ENCODE measurements around the gene EXT2. TPM values are rescaled to one million over a fixed set of nuclear protein-coding genes. Genes with fewer than 3 reads are reported as not detected.

The EXT2 gene
- total RNA-seq, 1 experiment from 2014 or later = 42.8 TPM

DNA sequence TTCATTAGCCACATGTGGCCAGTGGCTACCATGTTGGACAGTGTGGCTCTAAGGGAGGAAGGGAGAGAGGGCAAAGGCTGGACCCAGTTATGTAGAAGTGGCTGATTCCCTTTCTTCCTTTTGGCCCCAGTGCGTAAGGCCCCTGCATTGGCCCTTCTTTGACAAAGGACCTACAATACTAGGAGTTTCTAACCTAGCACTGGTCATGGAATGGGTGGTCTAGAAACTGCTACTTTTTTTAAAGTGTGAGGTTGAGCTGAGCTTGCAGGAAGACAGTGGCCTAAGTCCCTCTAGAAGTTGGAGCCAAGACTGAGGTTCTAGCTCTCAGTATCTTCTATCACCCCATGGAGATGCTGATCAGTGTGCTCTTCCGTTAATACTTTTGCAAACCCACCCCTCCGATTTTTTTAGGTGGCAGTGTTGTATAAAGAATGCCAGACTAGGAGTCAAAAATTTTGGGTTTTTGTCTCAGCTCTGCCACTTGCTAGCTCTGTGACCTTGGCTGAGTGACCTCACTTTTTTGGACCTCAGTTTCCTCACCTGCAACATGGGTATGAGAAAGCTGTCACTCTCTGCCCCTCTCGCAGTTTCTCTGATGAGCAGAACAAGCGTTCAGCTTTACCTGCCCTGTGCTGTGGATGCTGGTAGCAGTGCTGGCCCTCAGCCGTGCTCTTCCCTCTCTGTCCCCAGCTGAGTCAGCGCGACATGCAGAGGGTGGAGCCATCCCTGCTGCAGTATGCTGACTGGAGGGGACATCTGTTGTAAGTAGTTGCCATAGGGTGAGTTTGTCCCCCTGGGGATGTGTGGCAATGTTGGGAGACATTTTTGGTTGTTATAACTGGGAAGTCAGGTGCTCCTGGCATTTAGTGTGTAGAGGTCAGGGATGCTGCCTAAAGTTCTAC lies 22.5 kb upstream of the EXT2 start:
- POLR2A ChIA-PET = no interaction called here
- BruUV-seq (replicated peaks) = no TSS peak
- CTCF ChIA-PET = interaction anchor here (2.4 kb wide), 1 partner anchor 32 kb away, joined by 6 read pairs; no protein-coding TSS in a partner anchor
- TF ChIP-seq CBX3 (IDR thresholded peaks at IDR 0.05; ENCODE audit: low read depth) = no peak
- TF ChIP-seq ZFX (IDR thresholded peaks at IDR 0.05) = no peak
- TF ChIP-seq FOSL1 (IDR thresholded peaks at IDR 0.05; ENCODE audit: low read depth) = no peak
- no peak for TF ChIP-seq EZH2phosphoT487 (IDR thresholded peaks at IDR 0.05; ENCODE audit: borderline replicate concordance)
- TF ChIP-seq, protein P1, sequence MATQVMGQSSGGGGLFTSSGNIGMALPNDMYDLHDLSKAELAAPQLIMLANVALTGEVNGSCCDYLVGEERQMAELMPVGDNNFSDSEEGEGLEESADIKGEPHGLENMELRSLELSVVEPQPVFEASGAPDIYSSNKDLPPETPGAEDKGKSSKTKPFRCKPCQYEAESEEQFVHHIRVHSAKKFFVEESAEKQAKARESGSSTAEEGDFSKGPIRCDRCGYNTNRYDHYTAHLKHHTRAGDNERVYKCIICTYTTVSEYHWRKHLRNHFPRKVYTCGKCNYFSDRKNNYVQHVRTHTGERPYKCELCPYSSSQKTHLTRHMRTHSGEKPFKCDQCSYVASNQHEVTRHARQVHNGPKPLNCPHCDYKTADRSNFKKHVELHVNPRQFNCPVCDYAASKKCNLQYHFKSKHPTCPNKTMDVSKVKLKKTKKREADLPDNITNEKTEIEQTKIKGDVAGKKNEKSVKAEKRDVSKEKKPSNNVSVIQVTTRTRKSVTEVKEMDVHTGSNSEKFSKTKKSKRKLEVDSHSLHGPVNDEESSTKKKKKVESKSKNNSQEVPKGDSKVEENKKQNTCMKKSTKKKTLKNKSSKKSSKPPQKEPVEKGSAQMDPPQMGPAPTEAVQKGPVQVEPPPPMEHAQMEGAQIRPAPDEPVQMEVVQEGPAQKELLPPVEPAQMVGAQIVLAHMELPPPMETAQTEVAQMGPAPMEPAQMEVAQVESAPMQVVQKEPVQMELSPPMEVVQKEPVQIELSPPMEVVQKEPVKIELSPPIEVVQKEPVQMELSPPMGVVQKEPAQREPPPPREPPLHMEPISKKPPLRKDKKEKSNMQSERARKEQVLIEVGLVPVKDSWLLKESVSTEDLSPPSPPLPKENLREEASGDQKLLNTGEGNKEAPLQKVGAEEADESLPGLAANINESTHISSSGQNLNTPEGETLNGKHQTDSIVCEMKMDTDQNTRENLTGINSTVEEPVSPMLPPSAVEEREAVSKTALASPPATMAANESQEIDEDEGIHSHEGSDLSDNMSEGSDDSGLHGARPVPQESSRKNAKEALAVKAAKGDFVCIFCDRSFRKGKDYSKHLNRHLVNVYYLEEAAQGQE (IDR thresholded peaks at IDR 0.05; ENCODE audit: low read depth) = no peak
- no peak for TF ChIP-seq TCF7L2 (IDR thresholded peaks at IDR 0.05; ENCODE audit: borderline replicate concordance, extremely low read depth, insufficient read depth, insufficient read length)
- no peak for TF ChIP-seq CTCF (IDR thresholded peaks at IDR 0.05 in 2 of 3, conservative IDR thresholded peaks at IDR 0.05 in 1 of 3; ENCODE audit: borderline replicate concordance in 1 of 3, insufficient read depth in 1 of 3, low read depth in 2 of 3, low read length in 2 of 3)
- no peak for TF ChIP-seq POLR2AphosphoS5 (IDR thresholded peaks at IDR 0.05; ENCODE audit: low read depth, low read length)
- no peak for TF ChIP-seq JUND (IDR thresholded peaks at IDR 0.05)
- TF ChIP-seq MAX (IDR thresholded peaks at IDR 0.05) = no peak
- TF ChIP-seq ELF1 (IDR thresholded peaks at IDR 0.05; ENCODE audit: borderline replicate concordance, low read depth) = no peak
- TF ChIP-seq CEBPB (IDR thresholded peaks at IDR 0.05; ENCODE audit: low read depth) = no peak
- TF ChIP-seq RAD21 (IDR thresholded peaks at IDR 0.05; ENCODE audit: low read depth) = no peak
- TF ChIP-seq ZNF274 (IDR thresholded peaks at IDR 0.05; ENCODE audit: low read depth, low read length) = no peak
- TF ChIP-seq, protein P2, sequence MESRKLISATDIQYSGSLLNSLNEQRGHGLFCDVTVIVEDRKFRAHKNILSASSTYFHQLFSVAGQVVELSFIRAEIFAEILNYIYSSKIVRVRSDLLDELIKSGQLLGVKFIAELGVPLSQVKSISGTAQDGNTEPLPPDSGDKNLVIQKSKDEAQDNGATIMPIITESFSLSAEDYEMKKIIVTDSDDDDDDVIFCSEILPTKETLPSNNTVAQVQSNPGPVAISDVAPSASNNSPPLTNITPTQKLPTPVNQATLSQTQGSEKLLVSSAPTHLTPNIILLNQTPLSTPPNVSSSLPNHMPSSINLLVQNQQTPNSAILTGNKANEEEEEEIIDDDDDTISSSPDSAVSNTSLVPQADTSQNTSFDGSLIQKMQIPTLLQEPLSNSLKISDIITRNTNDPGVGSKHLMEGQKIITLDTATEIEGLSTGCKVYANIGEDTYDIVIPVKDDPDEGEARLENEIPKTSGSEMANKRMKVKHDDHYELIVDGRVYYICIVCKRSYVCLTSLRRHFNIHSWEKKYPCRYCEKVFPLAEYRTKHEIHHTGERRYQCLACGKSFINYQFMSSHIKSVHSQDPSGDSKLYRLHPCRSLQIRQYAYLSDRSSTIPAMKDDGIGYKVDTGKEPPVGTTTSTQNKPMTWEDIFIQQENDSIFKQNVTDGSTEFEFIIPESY (IDR thresholded peaks at IDR 0.05; ENCODE audit: extremely low read depth, insufficient replicate concordance, low read length) = no peak
- TF ChIP-seq POLR2A (IDR thresholded peaks at IDR 0.05; ENCODE audit: borderline replicate concordance, extremely low read depth, insufficient read depth, insufficient read length) = no peak
- TF ChIP-seq SIN3A (IDR thresholded peaks at IDR 0.05; ENCODE audit: low read depth) = no peak
- H3K36me3 ChIP-seq (ENCODE audit: control insufficient read depth in 1 of 2, insufficient read depth in 2 of 2, low read length in 2 of 2) = no peaks in the 10 kb centered on the region; a peak in 1 of 4 replicates
- RAD21 ChIA-PET (ENCODE audit: low non-redundant PET in 1 of 2, low total read pairs in 2 of 2, uncharacterized antibody in 2 of 2, unreplicated experiment in 2 of 2) = no interaction called here
- no peaks in the 10 kb centered on the region for H3K9me3 ChIP-seq (ENCODE audit: control insufficient read depth in 1 of 2, insufficient read depth in 1 of 2, low read depth in 1 of 2, low read length in 2 of 2)
- intact Hi-C loops (cut with micrococcal nuclease) = no loop called here
- no peak overlapping the region for H3K4me3 ChIP-seq (replicated peaks in 1 of 2; ENCODE audit: low read depth in 1 of 2, low read length in 2 of 2)
- no peaks in the 10 kb centered on the region for H3K79me2 ChIP-seq (ENCODE audit: insufficient read depth, low read length)
- no peak overlapping the region for H3K9ac ChIP-seq (ENCODE audit: low read length)
- no peaks in the 10 kb centered on the region for H3K27me3 ChIP-seq (ENCODE audit: insufficient read depth, low read length)
- H3K27ac ChIP-seq (ENCODE audit: low read depth, low read length) = no peak overlapping the region
- no peak overlapping the region for H3K4me2 ChIP-seq (ENCODE audit: low read length)
- no peaks in the 10 kb centered on the region for H3K9me2 ChIP-seq (ENCODE audit: insufficient read depth)
- H4K20me1 ChIP-seq (ENCODE audit: insufficient read depth) = no peaks in the 10 kb centered on the region
- DNase-seq (ENCODE audit: low read depth, low spot score) = no peak
- ATAC-seq = no peak
- H2AFZ ChIP-seq (ENCODE audit: low read depth, low read length, poor library complexity, severe bottlenecking) = no peak overlapping the region
- no peaks in the 10 kb centered on the region for H3K4me1 ChIP-seq (ENCODE audit: control insufficient read depth in 1 of 2, insufficient read depth in 2 of 2, low read length in 2 of 2)
